ENCODE data around the gene JMJD1C. TPM values are rescaled to one million over a fixed set of nuclear protein-coding genes. Genes with fewer than 3 reads are reported as not detected.

JMJD1C gene
- total RNA-seq, 1 experiment from 2014 or later = 66.3 TPM

- Histone ChIP-seq H3K9me3 (ENCODE audit: control insufficient read depth in 1 of 2, insufficient read depth in 1 of 2, low read depth in 1 of 2, low read length in 2 of 2) (no peaks in the 10 kb centered on the region), H3K9ac (ENCODE audit: low read length) (no peak overlapping the region), H3K4me2 (ENCODE audit: low read length) (no peak overlapping the region), H3K79me2 (ENCODE audit: insufficient read depth, low read length) (peaks cover 95% of the 10 kb centered on the region), H3K4me3 (replicated peaks in 1 of 2; ENCODE audit: low read depth in 1 of 2, low read length in 2 of 2) (no peak overlapping the region), H3K4me1 (ENCODE audit: control insufficient read depth in 1 of 2, insufficient read depth in 2 of 2, low read length in 2 of 2) (peaks cover 6 to 38% of the 10 kb centered on the region in 2 experiments; a peak in 3 of 4 replicates), H4K20me1 (ENCODE audit: insufficient read depth) (peaks cover 5% of the 10 kb centered on the region; the same call in 1 of the 2 replicates), H3K36me3 (ENCODE audit: control insufficient read depth in 1 of 2, insufficient read depth in 2 of 2, low read length in 2 of 2) (no peaks in the 10 kb centered on the region), H3K27me3 (ENCODE audit: insufficient read depth, low read length) (no peaks in the 10 kb centered on the region), H2AFZ (ENCODE audit: low read depth, low read length, poor library complexity, severe bottlenecking) (no peak overlapping the region), H3K9me2 (ENCODE audit: insufficient read depth) (no peaks in the 10 kb centered on the region), H3K27ac (ENCODE audit: low read depth, low read length) (no peak overlapping the region)
- intact Hi-C loops (cut with micrococcal nuclease) = no loop called here
- BruUV-seq (replicated peaks) = no TSS peak
- ChIA-PET CTCF (no interaction called here), RAD21 (ENCODE audit: low non-redundant PET in 1 of 2, low total read pairs in 2 of 2, uncharacterized antibody in 2 of 2, unreplicated experiment in 2 of 2) (no interaction called here), POLR2A (interaction anchor here (1.1 kb wide), 1 partner anchor 162 kb away, joined by 3 read pairs; no protein-coding TSS in a partner anchor)
- no peak for DNase-seq (ENCODE audit: low read depth, low spot score)
- no peak for TF ChIP-seq CBX3 (IDR thresholded peaks at IDR 0.05; ENCODE audit: low read depth)
- TF ChIP-seq SIN3A (IDR thresholded peaks at IDR 0.05; ENCODE audit: low read depth) = no peak
- TF ChIP-seq CTCF (IDR thresholded peaks at IDR 0.05 in 2 of 3, conservative IDR thresholded peaks at IDR 0.05 in 1 of 3; ENCODE audit: borderline replicate concordance in 1 of 3, insufficient read depth in 1 of 3, low read depth in 2 of 3, low read length in 2 of 3) = no peak
- ATAC-seq = no peak
Measured at GRCh38 chr10:63430999-63431356, 34.8 kb downstream of the JMJD1C start.

- ChIA-PET RAD21 (ENCODE audit: low non-redundant PET in 1 of 2, low total read pairs in 2 of 2, uncharacterized antibody in 2 of 2, unreplicated experiment in 2 of 2) (no interaction called here), CTCF (interaction anchor here (1.2 kb wide), 1 partner anchor 158 kb away, joined by 3 read pairs; no protein-coding TSS in a partner anchor), POLR2A (interaction anchor here (1.1 kb wide), 1 partner anchor 161 kb away, joined by 3 read pairs; no protein-coding TSS in a partner anchor)
- H3K4me2 ChIP-seq (ENCODE audit: low read length) = no peak overlapping the region
- peaks cover 5% of the 10 kb centered on the region; the same call in 1 of the 2 replicates for H4K20me1 ChIP-seq (ENCODE audit: insufficient read depth)
- DNase-seq (ENCODE audit: low read depth, low spot score) = peak; percentile 3
- H3K9me2 ChIP-seq (ENCODE audit: insufficient read depth) = no peaks in the 10 kb centered on the region
- H3K79me2 ChIP-seq (ENCODE audit: insufficient read depth, low read length) = peaks cover 95% of the 10 kb centered on the region
- H3K27me3 ChIP-seq (ENCODE audit: insufficient read depth, low read length) = no peaks in the 10 kb centered on the region
- peaks cover 6 to 32% of the 10 kb centered on the region in 2 experiments; a peak in 3 of 4 replicates for H3K4me1 ChIP-seq (ENCODE audit: control insufficient read depth in 1 of 2, insufficient read depth in 2 of 2, low read length in 2 of 2)
- no peaks in the 10 kb centered on the region for H3K9me3 ChIP-seq (ENCODE audit: control insufficient read depth in 1 of 2, insufficient read depth in 1 of 2, low read depth in 1 of 2, low read length in 2 of 2)
- H2AFZ ChIP-seq (ENCODE audit: low read depth, low read length, poor library complexity, severe bottlenecking) = no peak overlapping the region
- TF ChIP-seq SRF (IDR thresholded peaks at IDR 0.05; ENCODE audit: low read depth) (no peak), JUND (IDR thresholded peaks at IDR 0.05) (no peak), CBX3 (IDR thresholded peaks at IDR 0.05; ENCODE audit: low read depth) (no peak), CTCF (IDR thresholded peaks at IDR 0.05 in 2 of 3, conservative IDR thresholded peaks at IDR 0.05 in 1 of 3; ENCODE audit: borderline replicate concordance in 1 of 3, insufficient read depth in 1 of 3, low read depth in 2 of 3, low read length in 2 of 3) (no peak), POLR2A (IDR thresholded peaks at IDR 0.05; ENCODE audit: borderline replicate concordance, extremely low read depth, insufficient read depth, insufficient read length) (no peak), ZBTB33 (IDR thresholded peaks at IDR 0.05; ENCODE audit: extremely low read depth, insufficient replicate concordance, low read length) (no peak), FOSL1 (IDR thresholded peaks at IDR 0.05; ENCODE audit: low read depth) (no peak), ZNF274 (IDR thresholded peaks at IDR 0.05; ENCODE audit: low read depth, low read length) (no peak)
- H3K27ac ChIP-seq (ENCODE audit: low read depth, low read length) = no peak overlapping the region
- no peak for ATAC-seq
- intact Hi-C loops (cut with micrococcal nuclease) = no loop called here
- no peak overlapping the region for H3K4me3 ChIP-seq (replicated peaks in 1 of 2; ENCODE audit: low read depth in 1 of 2, low read length in 2 of 2)
- BruUV-seq (replicated peaks) = no TSS peak
- no peak overlapping the region for H3K9ac ChIP-seq (ENCODE audit: low read length)
- H3K36me3 ChIP-seq (ENCODE audit: control insufficient read depth in 1 of 2, insufficient read depth in 2 of 2, low read length in 2 of 2) = no peaks in the 10 kb centered on the region
Measured at GRCh38 chr10:63430091-63430998, 35.4 kb downstream of the JMJD1C start.

All from HCT116 (cell line).